HG03378 (cell line): ENCODE data around the gene C14orf132.
"Not testable (repeated sequence)": the region's sequence is repeated elsewhere in the genome, so short reads cannot be mapped to it uniquely, and the experiment has no call there.

Source experiments
- ATAC-seq: cut with Tn5 transposase; IDR thresholded peaks from one replicate; pipeline ENCODE4 v1.9.1; 2021; ENCODE audit warnings: mild to moderate bottlenecking, moderate library complexity; ENCODE audit not compliant: unreplicated experiment

C14orf132 gene

DNA sequence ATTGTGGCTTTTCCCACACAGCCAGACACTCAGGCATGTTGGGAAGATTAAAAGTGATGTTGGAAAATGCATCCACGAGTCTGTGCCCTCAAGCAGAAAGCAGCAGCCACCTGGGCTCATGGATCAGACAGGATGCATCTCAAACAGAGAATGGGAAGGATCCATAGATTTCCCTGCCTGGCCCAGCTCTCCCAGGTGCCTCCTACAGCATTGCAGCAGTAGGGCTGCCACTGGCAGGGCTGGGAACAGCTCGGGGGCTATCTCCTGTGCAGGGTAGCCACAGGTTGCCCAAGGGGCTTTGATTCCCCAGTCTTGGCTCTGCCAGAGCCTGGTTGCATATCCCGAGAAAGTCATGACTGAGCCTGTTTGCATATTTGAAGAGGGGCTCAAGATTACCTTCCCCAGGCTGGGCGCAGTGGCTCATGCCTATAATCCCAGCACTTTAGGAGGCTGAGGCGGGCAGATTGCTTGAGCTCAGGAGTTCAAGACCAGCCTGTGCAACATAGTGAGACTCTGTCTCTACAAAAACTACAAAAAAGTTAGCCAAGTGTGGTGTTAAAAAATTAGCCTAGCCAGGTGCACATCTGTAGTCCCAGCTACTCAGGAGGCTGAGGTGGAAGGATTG is 19.5 kb downstream of the C14orf132 start:
- no peak for ATAC-seq

GRCh38 chr14:96059519-96060135 is 20.5 kb downstream of the C14orf132 start:
- no peak for ATAC-seq

DNA sequence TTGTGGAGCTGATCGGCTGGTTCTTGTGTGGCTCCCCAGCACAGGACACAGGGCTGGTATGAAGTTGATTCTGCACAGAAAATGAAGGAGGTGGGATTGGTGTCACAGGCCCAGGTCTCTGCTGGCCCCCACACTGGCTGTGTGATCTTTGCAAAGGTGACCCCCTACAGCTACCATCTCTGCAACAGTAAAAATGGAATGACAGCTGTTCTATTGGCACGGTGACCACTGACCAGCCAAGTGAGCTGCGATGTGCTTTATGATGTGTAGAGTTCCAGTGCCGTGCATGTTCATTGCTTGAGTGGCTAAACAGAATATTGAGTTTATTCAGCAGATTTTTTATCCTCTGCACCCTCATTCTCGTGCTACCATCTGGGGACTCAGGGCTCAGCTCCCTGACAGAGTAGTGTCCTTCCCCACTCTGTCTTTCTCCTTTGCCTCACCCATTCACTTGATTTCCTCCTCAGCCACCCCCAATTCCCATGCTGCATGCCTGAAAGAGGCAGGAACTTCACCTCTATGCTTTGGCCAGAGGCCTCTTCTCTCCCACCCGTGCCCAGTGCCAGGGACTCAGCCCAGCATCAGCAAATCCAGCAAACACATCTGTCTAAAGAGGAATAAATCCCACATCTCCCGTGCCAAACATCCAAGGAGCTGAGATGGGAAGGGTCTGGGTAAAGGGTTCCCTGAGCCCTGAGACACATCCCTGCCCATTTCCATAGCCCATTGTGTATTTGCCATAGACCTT is 21.2 kb downstream of the C14orf132 start:
- no peak for ATAC-seq

GRCh38 chr14:96062010-96062409 is 22.8 kb downstream of the C14orf132 start:
- no peak for ATAC-seq

DNA sequence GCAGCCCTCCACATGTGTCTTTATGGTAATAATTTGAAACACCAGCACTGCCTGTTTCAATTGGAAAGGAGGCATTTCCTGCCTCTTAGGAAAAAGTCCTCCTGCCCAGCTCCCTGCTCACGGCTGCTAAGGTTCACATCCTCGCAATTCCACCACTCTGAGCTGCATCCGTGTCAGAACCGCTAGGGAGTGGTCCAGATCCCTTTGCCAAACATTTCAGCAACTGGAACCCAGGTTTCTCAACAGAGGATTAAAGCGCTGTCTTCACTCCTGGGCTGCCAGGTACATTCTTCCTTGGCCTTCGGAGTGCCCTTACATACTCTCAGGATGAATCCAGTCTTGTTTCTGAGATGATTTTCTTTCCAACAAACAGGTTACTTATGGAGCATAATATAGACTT is 23.3 kb downstream of the C14orf132 start:
- ATAC-seq = no peak

GRCh38 chr14:96064866-96065265 is 25.7 kb downstream of the C14orf132 start:
- no peak for ATAC-seq

GRCh38 chr14:96065661-96066459 is 26.7 kb downstream of the C14orf132 start:
- no peak for ATAC-seq

GRCh38 chr14:96066976-96067375 is 27.8 kb downstream of the C14orf132 start:
- ATAC-seq = no peak

- ATAC-seq = no peak
Measured at GRCh38 chr14:96067985-96068930, 29.1 kb downstream of the C14orf132 start.

GRCh38 chr14:96069421-96069820 is 30.3 kb downstream of the C14orf132 start:
- ATAC-seq = no peak

DNA sequence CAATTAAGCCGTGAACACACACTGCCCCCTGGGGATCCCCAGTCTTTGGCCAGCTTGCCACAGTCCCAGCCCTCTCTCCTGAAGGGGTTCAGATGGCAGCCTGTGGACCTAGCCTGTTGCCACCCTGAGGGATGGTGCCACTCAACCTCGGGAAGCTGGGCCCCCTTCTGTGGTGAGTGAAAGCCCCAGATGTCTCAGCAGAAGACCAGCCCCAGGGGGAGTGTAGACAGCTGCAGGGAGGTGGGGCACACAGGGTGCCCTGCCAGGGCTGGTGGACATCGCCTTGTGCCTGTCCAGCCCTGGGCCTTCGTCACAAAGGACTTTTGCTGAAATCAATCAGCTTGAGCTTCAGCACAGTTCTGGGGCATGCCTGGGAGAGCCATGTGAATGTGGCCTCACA is 32.4 kb downstream of the C14orf132 start:
- no peak for ATAC-seq

GRCh38 chr14:96072076-96072475 is 32.9 kb downstream of the C14orf132 start:
- ATAC-seq = no peak

- no peak for ATAC-seq
Measured at GRCh38 chr14:96072746-96073145, 33.6 kb downstream of the C14orf132 start.

DNA sequence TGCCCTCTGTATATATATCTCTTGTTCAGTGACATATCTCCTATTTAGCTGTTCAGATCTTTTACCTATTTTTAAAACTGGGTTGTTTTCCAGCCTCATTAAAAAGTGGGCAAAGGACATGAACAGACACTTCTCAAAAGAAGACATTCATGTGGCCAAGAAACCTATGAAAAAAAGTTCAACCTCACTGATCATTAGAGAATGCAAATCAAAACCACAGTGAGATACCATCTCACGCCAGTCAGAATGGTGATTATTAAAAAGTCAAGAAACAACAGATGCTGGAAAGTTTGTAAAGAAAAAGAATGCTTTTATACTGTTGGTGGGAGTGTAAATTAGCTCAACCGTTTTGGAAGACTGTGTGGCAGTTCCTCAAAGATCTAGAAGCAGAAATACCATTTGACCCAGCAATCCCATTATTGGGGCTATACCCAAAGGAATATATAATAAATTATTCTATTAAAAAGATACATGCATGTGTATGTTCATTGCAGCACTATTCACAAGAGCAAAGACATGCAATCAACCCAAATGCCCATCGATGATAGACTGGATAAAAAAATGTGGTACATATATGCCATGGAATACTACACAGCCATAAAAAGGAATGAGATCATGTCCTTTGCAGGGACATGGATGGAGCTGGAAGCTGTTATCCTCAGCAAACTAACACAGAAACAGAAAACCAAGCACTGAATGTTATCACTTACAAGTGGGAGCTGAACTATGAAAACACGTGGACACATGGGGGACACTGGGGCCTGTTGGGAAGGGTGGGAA is 34.3 kb downstream of the C14orf132 start:
- not testable (repeated sequence) for ATAC-seq

DNA sequence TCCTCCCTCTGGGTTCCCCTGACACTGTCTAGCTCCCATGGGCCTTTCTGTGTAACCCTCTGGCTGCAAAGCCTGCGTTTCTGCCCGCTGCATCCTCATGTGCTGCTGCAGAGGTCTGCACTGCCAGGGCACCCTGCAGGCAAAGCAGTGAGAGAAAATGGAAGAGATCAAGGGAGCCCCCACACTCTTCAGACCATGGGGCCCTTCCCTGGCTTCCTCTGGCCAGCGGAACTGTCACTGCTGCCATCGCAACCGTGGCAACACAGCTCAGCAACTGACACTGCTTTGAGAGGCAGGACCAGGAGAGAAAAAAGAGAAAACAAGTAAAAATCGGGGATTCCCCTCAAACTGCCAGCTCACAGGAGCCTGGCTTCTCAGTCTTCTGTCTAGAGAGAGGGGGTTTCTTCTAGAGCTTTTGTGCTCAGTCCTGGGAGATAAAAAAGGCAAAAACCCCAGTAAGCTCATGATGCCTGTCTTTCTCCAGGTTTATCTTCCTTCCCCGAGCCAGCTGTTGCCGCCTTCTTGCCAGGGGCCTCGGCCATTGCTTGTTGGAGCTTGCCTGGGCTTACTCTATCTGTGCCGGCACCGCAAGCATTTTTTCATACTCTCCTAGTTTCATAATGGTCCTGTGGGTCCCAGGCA is 38.9 kb downstream of the C14orf132 start:
- ATAC-seq = no peak

DNA sequence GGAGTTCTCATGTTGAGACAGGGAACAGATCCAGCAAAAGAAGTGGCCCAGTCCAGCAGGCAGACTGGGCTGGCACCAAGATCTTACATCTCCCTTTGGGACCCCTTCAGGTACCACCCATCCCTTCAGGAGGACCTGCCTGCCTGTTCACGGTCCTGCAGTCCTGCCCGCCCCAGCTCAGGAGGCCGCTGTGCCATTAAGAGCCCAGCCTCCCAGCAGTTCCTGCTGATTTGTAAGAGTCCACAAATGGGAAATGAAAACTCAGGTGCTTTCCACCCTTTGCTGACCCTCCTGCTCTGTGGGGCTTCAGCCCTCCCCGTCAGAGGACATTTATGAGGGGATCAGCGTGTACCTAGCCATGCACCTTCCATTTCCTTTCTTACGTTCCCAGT is 39.5 kb downstream of the C14orf132 start:
- no peak for ATAC-seq

- ATAC-seq = no peak
Measured at GRCh38 chr14:96079066-96079465, 39.9 kb downstream of the C14orf132 start.

DNA sequence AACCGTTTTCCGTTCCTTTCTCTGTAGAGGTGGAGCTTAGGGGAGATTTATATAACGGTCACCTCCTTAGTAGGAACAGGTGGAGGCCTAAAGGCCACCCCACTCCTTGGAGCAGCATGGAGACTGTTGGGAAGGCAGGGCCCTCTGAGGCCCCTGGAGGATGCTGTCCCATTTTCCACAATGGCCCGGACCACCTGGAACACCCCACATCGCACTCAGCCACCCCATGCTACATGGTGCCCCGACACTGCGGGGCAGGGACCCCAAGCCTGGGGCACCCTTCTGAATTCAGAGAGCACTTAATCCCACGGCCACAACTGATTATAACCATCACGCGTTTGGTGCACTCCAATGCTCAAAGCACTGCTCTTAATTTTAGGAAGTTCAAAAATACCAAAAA is 41.4 kb downstream of the C14orf132 start:
- ATAC-seq = no peak

GRCh38 chr14:96081224-96081623 is 42.1 kb downstream of the C14orf132 start:
- ATAC-seq = no peak
